NCI-H1105 treated with DMSO at 0.1 percent for 48 hours (cell line): ENCODE results near the gene DNM1.
"Not testable (repeated sequence)": the region's sequence is repeated elsewhere in the genome, so short reads cannot be mapped to it uniquely, and the experiment has no call there.

Source experiments
- DNase-seq: peaks from one replicate; lab custom pipeline; 2025; lab: John Stamatoyannopoulos, UW

DNM1 gene

GRCh38 chr9:128279088-128280073, 76.2 kb downstream of the DNM1 start:
- DNase-seq, result not testable (repeated sequence)

- no peak for DNase-seq
Observed at GRCh38 chr9:128280084-128280622, 77.0 kb downstream of the DNM1 start.

GRCh38 chr9:128282500-128282899, 79.3 kb downstream of the DNM1 start:
- DNase-seq, result no peak

GRCh38 chr9:128285033-128285784, 82.0 kb downstream of the DNM1 start:
- DNase-seq, result no peak

- no peak for DNase-seq
Observed at GRCh38 chr9:128286440-128286839, 83.3 kb downstream of the DNM1 start.

GRCh38 chr9:128288273-128289004, 85.3 kb downstream of the DNM1 start:
- no peak for DNase-seq

- no peak for DNase-seq
Observed at GRCh38 chr9:128292009-128292408, 88.8 kb downstream of the DNM1 start.

GRCh38 chr9:128293091-128293490, 89.9 kb downstream of the DNM1 start:
- no peak for DNase-seq

- DNase-seq, result no peak
Observed at GRCh38 chr9:128294142-128294541, 91.0 kb downstream of the DNM1 start.

- DNase-seq, result no peak
Observed at GRCh38 chr9:128296340-128297220, 93.4 kb downstream of the DNM1 start.

GRCh38 chr9:128297221-128297773, 94.1 kb downstream of the DNM1 start:
- no peak for DNase-seq

- DNase-seq, result no peak
Observed at GRCh38 chr9:128298535-128299482, 95.6 kb downstream of the DNM1 start.

- DNase-seq, result no peak
Observed at GRCh38 chr9:128304136-128304970, 101.2 kb downstream of the DNM1 start.
